GM19025 (cell line): ENCODE results near the gene CERK.

ENCODE experiments used
- ATAC-seq: cut with Tn5 transposase; IDR thresholded peaks from one replicate; pipeline ENCODE4 v1.9.1; 2021; ENCODE audit warnings: mild to moderate bottlenecking, low read depth, moderate library complexity; ENCODE audit not compliant: unreplicated experiment

CERK gene

GRCh38 chr22:46750863-46751443, 12.9 kb upstream of the CERK start:
- ATAC-seq, result no peak

GRCh38 chr22:46750530-46750800, 12.4 kb upstream of the CERK start:
- no peak for ATAC-seq

GRCh38 chr22:46749682-46750529, 11.9 kb upstream of the CERK start:
- no peak for ATAC-seq

GRCh38 chr22:46748908-46749675, 11.0 kb upstream of the CERK start:
- ATAC-seq, result no peak

GRCh38 chr22:46748206-46748907, 10.3 kb upstream of the CERK start:
- no peak for ATAC-seq

GRCh38 chr22:46747646-46748045, 9.6 kb upstream of the CERK start:
- ATAC-seq, result no peak

- no peak for ATAC-seq
Measured at GRCh38 chr22:46746620-46747019, 8.6 kb upstream of the CERK start.

- ATAC-seq, result no peak
Measured at GRCh38 chr22:46746192-46746591, 8.1 kb upstream of the CERK start.

GRCh38 chr22:46744581-46744980, 6.5 kb upstream of the CERK start:
- ATAC-seq, result no peak

GRCh38 chr22:46742576-46743221, 4.6 kb upstream of the CERK start:
- no peak for ATAC-seq

GRCh38 chr22:46741974-46742519, 4.0 kb upstream of the CERK start:
- ATAC-seq, result no peak

- no peak for ATAC-seq
Measured at GRCh38 chr22:46740910-46741780, 3.1 kb upstream of the CERK start.

- ATAC-seq, result no peak
Measured at GRCh38 chr22:46739094-46739870, 1.2 kb upstream of the CERK start.

- ATAC-seq, result no peak
Measured at GRCh38 chr22:46738647-46739093, 618 bp upstream of the CERK start.

- peak; percentile 35 for ATAC-seq
Measured at GRCh38 chr22:46737105-46737975, 712 bp downstream of the CERK start.

GRCh38 chr22:46736705-46737104, 1.3 kb downstream of the CERK start:
- ATAC-seq, result no peak

- no peak for ATAC-seq
Measured at GRCh38 chr22:46735747-46736608, 2.1 kb downstream of the CERK start.
